Breast epithelium (tissue), 3 donors: Measurements from ENCODE around the gene CDK18.

Experiments used
- CTCF ChIP-seq, 3 donors: fragments of 450-650 bp; IDR thresholded peaks; one replicate each; pipeline ENCODE4 v1.5.1; 2016 to 2017; ENCODE audit warnings: antibody characterized with exemption in 3 of 3, mild to moderate bottlenecking in 3 of 3, moderate library complexity in 3 of 3
- POLR2AphosphoS5 ChIP-seq, 3 donors: sonication (generic); formaldehyde crosslinking; IDR thresholded peaks; one replicate each; pipeline ENCODE4 v1.6.1; 2017; ENCODE audit warnings: antibody characterized with exemption in 3 of 3

- TF ChIP-seq CTCF (IDR thresholded peaks at IDR 0.05) = no peak
- no peak for TF ChIP-seq POLR2AphosphoS5 (IDR thresholded peaks at IDR 0.05)
Observed at GRCh38 chr1:205542367-205542766, 37.9 kb downstream of the CDK18 start.
